Measurements from ENCODE around the gene ISLR.

The ISLR gene

GRCh38 chr15:74214324-74215021 lies 41.0 kb downstream of the ISLR start:
- no peak for DNase-seq
- H3K27ac ChIP-seq = no peak overlapping the region
- peaks cover 27% of the 10 kb centered on the region for H3K36me3 ChIP-seq
- no peaks in the 10 kb centered on the region for H3K27me3 ChIP-seq (ENCODE audit: insufficient read depth, low read depth, severe bottlenecking)
- TF ChIP-seq CTCF (IDR thresholded peaks at IDR 0.05; ENCODE audit: low read depth, low read length) = no peak
- no peaks in the 10 kb centered on the region for H3K9me3 ChIP-seq (ENCODE audit: severe bottlenecking)
- H3K4me3 ChIP-seq (ENCODE audit: low read depth, low read length) = no peak overlapping the region

- no peaks in the 10 kb centered on the region for H3K9me3 ChIP-seq (ENCODE audit: severe bottlenecking)
- no peak for DNase-seq
- H3K27me3 ChIP-seq (ENCODE audit: insufficient read depth, low read depth, severe bottlenecking) = no peaks in the 10 kb centered on the region
- no peak overlapping the region for H3K27ac ChIP-seq
- TF ChIP-seq CTCF (IDR thresholded peaks at IDR 0.05; ENCODE audit: low read depth, low read length) = no peak
- no peak overlapping the region for H3K4me3 ChIP-seq (ENCODE audit: low read depth, low read length)
- peaks cover 18% of the 10 kb centered on the region for H3K36me3 ChIP-seq
Observed at GRCh38 chr15:74215958-74216357, 42.4 kb downstream of the ISLR start.

- Histone ChIP-seq H3K27me3 (ENCODE audit: insufficient read depth, low read depth, severe bottlenecking) (no peaks in the 10 kb centered on the region), H3K4me3 (ENCODE audit: low read depth, low read length) (no peak overlapping the region), H3K27ac (no peak overlapping the region), H3K36me3 (peaks cover 13% of the 10 kb centered on the region), H3K9me3 (ENCODE audit: severe bottlenecking) (no peaks in the 10 kb centered on the region)
- TF ChIP-seq CTCF (IDR thresholded peaks at IDR 0.05; ENCODE audit: low read depth, low read length) = no peak
- no peak for DNase-seq
Observed at GRCh38 chr15:74216949-74217348, 43.4 kb downstream of the ISLR start.

- no peak for TF ChIP-seq CTCF (IDR thresholded peaks at IDR 0.05; ENCODE audit: low read depth, low read length)
- Histone ChIP-seq H3K9me3 (ENCODE audit: severe bottlenecking) (no peaks in the 10 kb centered on the region), H3K36me3 (peaks cover 6% of the 10 kb centered on the region), H3K4me3 (ENCODE audit: low read depth, low read length) (no peak overlapping the region), H3K27me3 (ENCODE audit: insufficient read depth, low read depth, severe bottlenecking) (no peaks in the 10 kb centered on the region), H3K27ac (no peak overlapping the region)
- no peak for DNase-seq
Observed at GRCh38 chr15:74217907-74218885, 44.7 kb downstream of the ISLR start.

GRCh38 chr15:74220475-74221248 lies 47.2 kb downstream of the ISLR start:
- no peak for DNase-seq
- H3K9me3 ChIP-seq (ENCODE audit: severe bottlenecking) = no peaks in the 10 kb centered on the region
- H3K4me3 ChIP-seq (ENCODE audit: low read depth, low read length) = no peak overlapping the region
- no peaks in the 10 kb centered on the region for H3K27me3 ChIP-seq (ENCODE audit: insufficient read depth, low read depth, severe bottlenecking)
- no peak for TF ChIP-seq CTCF (IDR thresholded peaks at IDR 0.05; ENCODE audit: low read depth, low read length)
- H3K27ac ChIP-seq = no peak overlapping the region
- H3K36me3 ChIP-seq = no peaks in the 10 kb centered on the region; the same call in 1 of the 2 replicates

Measured in WERI-Rb-1 (cell line).